Liver (tissue), 3 donors: ENCODE measurements around the gene ANKRD33.

Experiments used
- HNF4A ChIP-seq, 2 donors: conservative IDR thresholded peaks; 2 replicates each; pipeline ENCODE4 v1.6.1; 2016; ENCODE audit warnings: antibody characterized with exemption in 2 of 2, mild to moderate bottlenecking in 2 of 2
- JUND ChIP-seq, 2 donors: IDR thresholded peaks; 2 replicates each; pipeline ENCODE4 v1.6.1; 2016; ENCODE audit warnings: antibody characterized with exemption in 2 of 2
- RAD21 ChIP-seq, 2 donors: IDR thresholded peaks; 2 replicates each; pipeline ENCODE4 v1.6.1; 2016; ENCODE audit warnings: antibody characterized with exemption in 2 of 2, mild to moderate bottlenecking in 2 of 2
- SP1 ChIP-seq: IDR thresholded peaks from 2 replicates; pipeline ENCODE4 v1.6.1; 2018; ENCODE audit warnings: antibody characterized with exemption, mild to moderate bottlenecking
- YY1 ChIP-seq: IDR thresholded peaks from 2 replicates; pipeline ENCODE4 v1.6.1; 2016; ENCODE audit warnings: antibody characterized with exemption, mild to moderate bottlenecking
- TF ChIP-seq, protein P1 (sequence below): fragments of 150-350 bp; IDR thresholded peaks from 2 replicates; pipeline ENCODE4 v1.5.1; 2017; ENCODE audit warnings: improper control_type of control experiment, low read depth, low read length; ENCODE audit not compliant: missing input control
- TF ChIP-seq, protein P2 (sequence below): IDR thresholded peaks from 2 replicates; pipeline ENCODE4 v1.6.1; 2016; ENCODE audit warnings: antibody characterized with exemption
- TF ChIP-seq, protein P3 (sequence below): IDR thresholded peaks from 2 replicates; pipeline ENCODE4 v1.6.1; 2016; ENCODE audit warnings: antibody characterized with exemption
- donor health status: healthy.
- donor health status: healthy.

DNA sequence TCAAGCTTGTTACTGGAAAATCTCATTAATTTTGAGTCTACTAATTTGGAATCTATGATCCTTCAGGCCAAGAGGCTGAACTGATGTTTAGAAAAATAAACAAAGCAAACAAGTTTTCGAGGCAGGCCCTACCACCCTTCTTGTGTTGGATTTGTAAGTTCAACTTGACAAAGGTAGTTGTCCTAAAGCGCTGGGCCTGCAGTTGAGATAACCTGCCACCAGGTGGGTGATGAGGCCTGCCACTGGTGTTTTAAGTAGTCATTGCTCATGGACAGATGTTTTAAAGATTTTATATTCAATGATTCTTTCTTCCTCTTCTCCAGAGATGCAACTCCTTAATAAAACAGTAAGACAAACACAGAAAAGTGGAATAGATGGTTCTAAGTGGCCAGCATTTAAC is 38.8 kb downstream of the ANKRD33 start:
- TF ChIP-seq, protein P1, sequence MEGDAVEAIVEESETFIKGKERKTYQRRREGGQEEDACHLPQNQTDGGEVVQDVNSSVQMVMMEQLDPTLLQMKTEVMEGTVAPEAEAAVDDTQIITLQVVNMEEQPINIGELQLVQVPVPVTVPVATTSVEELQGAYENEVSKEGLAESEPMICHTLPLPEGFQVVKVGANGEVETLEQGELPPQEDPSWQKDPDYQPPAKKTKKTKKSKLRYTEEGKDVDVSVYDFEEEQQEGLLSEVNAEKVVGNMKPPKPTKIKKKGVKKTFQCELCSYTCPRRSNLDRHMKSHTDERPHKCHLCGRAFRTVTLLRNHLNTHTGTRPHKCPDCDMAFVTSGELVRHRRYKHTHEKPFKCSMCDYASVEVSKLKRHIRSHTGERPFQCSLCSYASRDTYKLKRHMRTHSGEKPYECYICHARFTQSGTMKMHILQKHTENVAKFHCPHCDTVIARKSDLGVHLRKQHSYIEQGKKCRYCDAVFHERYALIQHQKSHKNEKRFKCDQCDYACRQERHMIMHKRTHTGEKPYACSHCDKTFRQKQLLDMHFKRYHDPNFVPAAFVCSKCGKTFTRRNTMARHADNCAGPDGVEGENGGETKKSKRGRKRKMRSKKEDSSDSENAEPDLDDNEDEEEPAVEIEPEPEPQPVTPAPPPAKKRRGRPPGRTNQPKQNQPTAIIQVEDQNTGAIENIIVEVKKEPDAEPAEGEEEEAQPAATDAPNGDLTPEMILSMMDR: peak; percentile 85
- TF ChIP-seq RAD21 (IDR thresholded peaks at IDR 0.05) (peak; percentile 93 to 96), SP1 (no peak), YY1 (no peak), HNF4A (conservative IDR thresholded peaks at IDR 0.05) (peak in 1 of 2 donors; percentile 13), JUND (IDR thresholded peaks at IDR 0.05) (no peak)
- TF ChIP-seq, protein P2, sequence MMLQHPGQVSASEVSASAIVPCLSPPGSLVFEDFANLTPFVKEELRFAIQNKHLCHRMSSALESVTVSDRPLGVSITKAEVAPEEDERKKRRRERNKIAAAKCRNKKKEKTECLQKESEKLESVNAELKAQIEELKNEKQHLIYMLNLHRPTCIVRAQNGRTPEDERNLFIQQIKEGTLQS: no peak
- TF ChIP-seq, protein P3, sequence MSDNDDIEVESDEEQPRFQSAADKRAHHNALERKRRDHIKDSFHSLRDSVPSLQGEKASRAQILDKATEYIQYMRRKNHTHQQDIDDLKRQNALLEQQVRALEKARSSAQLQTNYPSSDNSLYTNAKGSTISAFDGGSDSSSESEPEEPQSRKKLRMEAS: no peak
